LNCAP (cell line): Measurements from ENCODE around the gene SIM2.

Experiments used
- CTCF ChIP-seq: fragments of 450-650 bp; IDR thresholded peaks from 2 replicates; pipeline ENCODE4 v1.5.1; 2017; ENCODE audit warnings: mild to moderate bottlenecking

SIM2 gene

GRCh38 chr21:36796070-36796469, 97.2 kb downstream of the SIM2 start:
- TF ChIP-seq CTCF: no peak

- no peak for TF ChIP-seq CTCF
Measured at GRCh38 chr21:36798491-36798890, 99.6 kb downstream of the SIM2 start.
